ENCODE results near the gene E2F4. TPM values are rescaled to one million over a fixed set of nuclear protein-coding genes. Genes with fewer than 3 reads are reported as not detected.

The E2F4 gene
- total RNA-seq, 2 donors from 2014 or later: 51.9 to 88.7 TPM

- Histone ChIP-seq H3K4me1 (peaks cover 48% of the 10 kb centered on the region), H3K27me3 (no peaks in the 10 kb centered on the region), H3K4me3 (no peak overlapping the region), H3K27ac (no peak overlapping the region), H3K36me3 (replicated peaks in 1 of 2; ENCODE audit: insufficient read depth in 1 of 2, low read depth in 2 of 2) (no peaks in the 10 kb centered on the region), H3K9me3 (no peaks in the 10 kb centered on the region)
- no peak for ATAC-seq
- intact Hi-C loops (cut with DNase I): loop anchor here (5.0 kb wide), 2 partner anchors 137 to 177 kb away; no protein-coding TSS in a partner anchor
- no peak for DNase-seq
- TF ChIP-seq POLR2A (IDR thresholded peaks at IDR 0.05): no peak
- no peak for TF ChIP-seq CTCF (IDR thresholded peaks at IDR 0.05)
- WGBS, 2 donors: 39 to 100% methylated on average over 1 to 56 of the region's 61 CpGs
Observed at GRCh38 chr16:67154578-67155294, 37.2 kb upstream of the E2F4 start.

- Histone ChIP-seq H3K27me3 (no peaks in the 10 kb centered on the region), H3K27ac (no peak overlapping the region), H3K9me3 (no peaks in the 10 kb centered on the region), H3K36me3 (replicated peaks in 1 of 2; ENCODE audit: insufficient read depth in 1 of 2, low read depth in 2 of 2) (no peaks in the 10 kb centered on the region), H3K4me3 (no peak overlapping the region), H3K4me1 (peaks cover 40% of the 10 kb centered on the region)
- peak; percentile 65 for ATAC-seq
- peak; percentile 73 to 82 (median 78) for DNase-seq
- intact Hi-C loops (cut with DNase I): no loop called here
- TF ChIP-seq POLR2A (IDR thresholded peaks at IDR 0.05): no peak
- peak; percentile 64 to 100 (median 97) for TF ChIP-seq CTCF (IDR thresholded peaks at IDR 0.05)
- WGBS, 2 donors: 16 to 32% methylated on average over 23 to 49 of the region's 74 CpGs
Observed at GRCh38 chr16:67155295-67156142, 36.4 kb upstream of the E2F4 start.

- Histone ChIP-seq H3K27me3 (no peaks in the 10 kb centered on the region), H3K4me1 (peaks cover 37% of the 10 kb centered on the region), H3K36me3 (replicated peaks in 1 of 2; ENCODE audit: insufficient read depth in 1 of 2, low read depth in 2 of 2) (no peaks in the 10 kb centered on the region), H3K4me3 (no peak overlapping the region), H3K9me3 (no peaks in the 10 kb centered on the region), H3K27ac (no peak overlapping the region)
- intact Hi-C loops (cut with DNase I): no loop called here
- DNase-seq: no peak
- WGBS, 2 donors: 54 to 64% methylated on average over 14 to 15 of the region's 15 CpGs
- ATAC-seq: no peak
- TF ChIP-seq POLR2A (IDR thresholded peaks at IDR 0.05) (no peak), CTCF (IDR thresholded peaks at IDR 0.05) (no peak)
Observed at GRCh38 chr16:67156143-67156844, 35.7 kb upstream of the E2F4 start.

- intact Hi-C loops (cut with DNase I): no loop called here
- DNase-seq (no peak), ATAC-seq (no peak)
- WGBS, 2 donors: 67 to 71% methylated on average over 7 of the region's 7 CpGs
- Histone ChIP-seq H3K4me3 (no peak overlapping the region), H3K27ac (no peak overlapping the region), H3K27me3 (no peaks in the 10 kb centered on the region), H3K4me1 (peaks cover 44% of the 10 kb centered on the region), H3K36me3 (replicated peaks in 1 of 2; ENCODE audit: insufficient read depth in 1 of 2, low read depth in 2 of 2) (no peaks in the 10 kb centered on the region), H3K9me3 (no peaks in the 10 kb centered on the region)
- TF ChIP-seq CTCF (IDR thresholded peaks at IDR 0.05): no peak
- TF ChIP-seq POLR2A (IDR thresholded peaks at IDR 0.05): no peak
Observed at GRCh38 chr16:67157106-67157748, 34.7 kb upstream of the E2F4 start.

All from body of pancreas (tissue), 4 donors.